ENCODE data around the gene CUL3.
"Not testable (repeated sequence)": the region's sequence is repeated elsewhere in the genome, so short reads cannot be mapped to it uniquely, and the experiment has no call there.

The CUL3 gene

GRCh38 chr2:224520064-224520463, 65.1 kb downstream of the CUL3 start:
- FAIRE-seq (peak; percentile 21), DNase-seq (ENCODE audit: insufficient read length, low spot score) (no peak)
- no peak for TF ChIP-seq CTCF (IDR thresholded peaks at IDR 0.05; ENCODE audit: insufficient read depth, missing control alignments)

- FAIRE-seq = no peak
- no peak for TF ChIP-seq CTCF (IDR thresholded peaks at IDR 0.05; ENCODE audit: insufficient read depth, missing control alignments)
- DNase-seq (ENCODE audit: insufficient read length, low spot score) = no peak
These were observed 66.2 kb downstream of the CUL3 start for GRCh38 chr2:224518806-224519580.

- no peak for TF ChIP-seq CTCF (IDR thresholded peaks at IDR 0.05; ENCODE audit: insufficient read depth, missing control alignments)
- FAIRE-seq (no peak), DNase-seq (ENCODE audit: insufficient read length, low spot score) (no peak)
These were observed 67.2 kb downstream of the CUL3 start for GRCh38 chr2:224517963-224518362.

- DNase-seq (ENCODE audit: insufficient read length, low spot score); FAIRE-seq: not testable (repeated sequence)
These were observed 68.8 kb downstream of the CUL3 start for GRCh38 chr2:224516393-224516792.

GRCh38 chr2:224513991-224514390, 71.2 kb downstream of the CUL3 start:
- peak; percentile 64 for FAIRE-seq
- no peak for DNase-seq (ENCODE audit: insufficient read length, low spot score)

GRCh38 chr2:224507789-224508188, 77.4 kb downstream of the CUL3 start:
- FAIRE-seq = no peak
- no peak for TF ChIP-seq CTCF (IDR thresholded peaks at IDR 0.05; ENCODE audit: insufficient read depth, missing control alignments)
- no peak for DNase-seq (ENCODE audit: insufficient read length, low spot score)

More at GRCh38 chr2:224513991-224514390, 71.2 kb downstream of the CUL3 start:
- no peak for TF ChIP-seq CTCF (IDR thresholded peaks at IDR 0.05; ENCODE audit: insufficient read depth, missing control alignments)

- TF ChIP-seq CTCF (IDR thresholded peaks at IDR 0.05; ENCODE audit: insufficient read depth, missing control alignments) = no peak
- no peak for FAIRE-seq
- DNase-seq (ENCODE audit: insufficient read length, low spot score) = no peak
These were observed 78.7 kb downstream of the CUL3 start for GRCh38 chr2:224506494-224506893.
